OCI-LY3 (cell line): ENCODE results near the gene LTBP1.

Experiments
- CTCF ChIP-seq: fragments of 200-600, 300-600 bp; sonication (generic); IDR thresholded peaks from 2 replicates; pipeline ENCODE4 v1.5.1; 2014; ENCODE audit warnings: antibody characterized with exemption, low read length, low read depth
- EZH2phosphoT487 ChIP-seq: fragments of 200-600 bp; shearing (Covaris generic); IDR thresholded peaks from 2 replicates; pipeline ENCODE4 v1.6.1; 2018; ENCODE audit warnings: antibody characterized with exemption, mixed run types, low read depth

GRCh38 chr2:33336036-33336625 lies 389.4 kb downstream of the LTBP1 start:
- TF ChIP-seq CTCF (no peak), EZH2phosphoT487 (no peak)
